ENCODE data around the gene ARL2.
"Not testable (repeated sequence)": the region's sequence is repeated elsewhere in the genome, so short reads cannot be mapped to it uniquely, and the experiment has no call there.

Gene ARL2

DNA sequence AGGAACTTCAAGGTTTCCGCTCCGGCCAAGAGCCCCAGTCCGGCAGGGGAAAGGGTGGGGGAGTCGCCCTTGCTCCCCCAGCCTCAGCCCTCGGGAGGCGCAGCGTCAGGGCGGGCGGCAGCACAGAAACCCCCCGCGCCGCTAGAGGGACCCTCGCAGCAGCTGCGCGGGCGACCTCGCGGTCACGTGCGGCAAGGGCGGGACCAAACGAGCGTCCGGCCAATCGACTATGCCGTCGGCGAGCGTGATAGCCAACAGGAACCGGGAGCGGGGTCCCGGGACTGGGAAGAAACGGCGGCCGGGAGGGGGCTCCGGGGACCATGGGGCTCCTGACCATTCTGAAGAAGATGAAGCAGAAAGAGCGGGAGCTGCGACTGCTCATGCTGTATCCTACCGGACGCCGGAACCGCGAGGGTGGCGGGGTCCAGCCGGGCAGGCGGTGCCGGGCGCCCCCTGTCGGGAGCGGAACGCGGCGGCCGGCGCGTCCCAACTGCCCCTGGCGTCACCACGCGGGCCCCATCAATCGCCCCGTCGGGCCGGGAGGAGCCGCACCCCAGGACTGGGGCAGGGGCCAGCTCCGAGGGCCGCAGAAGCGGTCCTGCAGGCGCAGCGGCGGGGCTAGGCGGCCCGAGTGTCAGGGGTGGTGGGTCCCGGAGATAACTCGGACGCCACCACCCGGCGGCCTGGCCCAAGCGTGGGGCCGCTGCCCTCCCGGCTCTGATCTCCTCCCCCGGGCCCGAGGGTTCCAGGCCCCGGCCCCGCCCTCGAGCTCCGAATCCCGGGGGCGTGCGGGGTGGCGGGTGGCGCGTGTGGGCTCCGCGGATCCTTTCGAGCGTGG lies at the start of gene ARL2:
Gene ARL2, plus strand, starts transcription at position 273 of the 838 bp plus-strand sequence. Its CDS starts 48 bp downstream, at position 321.
- DNase-seq (peak; percentile 89), ATAC-seq (replicated peaks) (peak; percentile 78 to 81)
- Mint-ChIP-seq H3K27ac (peak within 1 kb of the TSS; percentile 99), H3K9me3 (peaks cover 0 to 2% of the 10 kb centered on the region in 2 donors), H3K27me3 (no peaks in the 10 kb centered on the region), H3K4me1 (peaks cover 26 to 38% of the 10 kb centered on the region in 2 donors), H3K4me3 (peak within 1 kb of the TSS; percentile 88 to 94), H3K36me3 (peaks cover 14 to 18% of the 10 kb centered on the region in 2 donors)

DNA sequence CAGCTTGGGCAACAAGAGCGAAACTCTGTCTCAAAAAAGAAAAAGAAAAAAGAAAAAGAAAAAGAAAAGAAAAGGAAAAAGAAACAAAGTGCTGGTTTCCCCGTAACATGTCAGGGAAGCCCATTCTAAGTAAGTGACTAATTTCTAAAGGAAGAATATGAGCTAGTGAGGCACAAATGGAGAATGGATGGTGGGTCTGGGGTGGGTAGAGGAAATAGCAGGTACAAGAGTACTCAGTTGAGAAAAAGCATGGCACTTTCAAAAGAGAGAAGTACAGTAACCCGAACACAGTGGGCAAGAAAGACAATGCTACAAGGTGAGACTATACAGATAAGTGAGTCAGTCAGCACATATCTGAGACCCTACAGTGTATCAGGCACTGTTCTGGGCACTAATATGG lies 46.6 kb upstream of the ARL2 start:
- Mint-ChIP-seq H3K4me3 (no peak overlapping the region), H3K27me3 (no peaks in the 10 kb centered on the region), H3K9me3 (no peaks in the 10 kb centered on the region), H3K27ac (no peak overlapping the region), H3K4me1 (peaks cover 8 to 10% of the 10 kb centered on the region in 2 donors), H3K36me3 (no peaks in the 10 kb centered on the region)
- no peak for ATAC-seq (replicated peaks)
- no peak for DNase-seq

DNA sequence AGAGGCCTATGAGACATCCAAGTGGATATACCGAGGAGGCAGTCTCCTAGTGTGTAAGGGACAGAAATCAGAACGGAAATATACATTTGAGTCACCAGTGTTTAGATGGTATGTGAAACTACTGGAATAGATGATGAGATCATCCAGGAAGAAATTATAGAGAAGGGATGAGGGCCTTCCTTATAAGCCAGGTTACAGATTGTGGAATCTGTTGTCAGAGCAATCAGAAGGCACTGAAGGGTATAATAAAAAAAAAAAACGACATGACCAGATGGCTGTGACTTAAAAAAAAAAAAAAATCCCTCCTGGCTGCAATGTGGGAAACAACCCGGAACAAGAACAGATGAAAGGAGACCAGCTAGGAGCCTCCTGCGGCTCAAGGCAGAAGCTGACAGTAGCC lies 44.8 kb upstream of the ARL2 start:
- H3K4me1 Mint-ChIP-seq: peaks cover 11 to 16% of the 10 kb centered on the region in 2 donors
- H3K27me3 Mint-ChIP-seq: no peaks in the 10 kb centered on the region
- H3K9me3 Mint-ChIP-seq: no peaks in the 10 kb centered on the region
- H3K27ac Mint-ChIP-seq: no peak overlapping the region
- H3K36me3 Mint-ChIP-seq: no peaks in the 10 kb centered on the region
- no peak for DNase-seq
- H3K4me3 Mint-ChIP-seq: no peak overlapping the region
- ATAC-seq (replicated peaks): no peak

DNA sequence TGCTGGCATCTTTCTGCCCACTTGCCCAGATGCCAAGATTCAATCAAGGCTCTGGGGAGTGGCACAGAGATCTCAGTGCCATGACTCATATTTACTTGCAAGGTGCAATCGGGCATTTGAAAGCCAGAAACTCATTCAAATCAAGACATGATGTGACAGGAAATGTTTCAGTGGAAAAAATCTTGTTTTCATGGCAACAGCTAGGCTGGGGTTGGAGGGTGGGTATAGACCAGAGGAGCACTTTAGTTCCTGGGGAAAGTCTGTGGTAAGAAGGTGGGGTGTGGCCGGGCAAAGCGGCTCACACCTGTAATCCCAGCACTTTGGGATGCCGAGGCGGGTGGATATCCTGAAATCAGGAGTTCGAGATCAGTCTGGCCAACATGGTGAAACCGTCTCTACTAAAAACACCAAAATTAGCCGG lies 43.2 kb upstream of the ARL2 start:
- peaks cover 13 to 24% of the 10 kb centered on the region in 2 donors for H3K4me1 Mint-ChIP-seq
- H3K9me3 Mint-ChIP-seq: no peaks in the 10 kb centered on the region
- H3K27ac Mint-ChIP-seq: peak overlapping the region; percentile 65
- DNase-seq: peak; percentile 8
- H3K36me3 Mint-ChIP-seq: no peaks in the 10 kb centered on the region
- peak; percentile 46 to 71 for ATAC-seq (replicated peaks)
- peak overlapping the region; percentile 64 to 79 for H3K4me3 Mint-ChIP-seq
- H3K27me3 Mint-ChIP-seq: no peaks in the 10 kb centered on the region

DNA sequence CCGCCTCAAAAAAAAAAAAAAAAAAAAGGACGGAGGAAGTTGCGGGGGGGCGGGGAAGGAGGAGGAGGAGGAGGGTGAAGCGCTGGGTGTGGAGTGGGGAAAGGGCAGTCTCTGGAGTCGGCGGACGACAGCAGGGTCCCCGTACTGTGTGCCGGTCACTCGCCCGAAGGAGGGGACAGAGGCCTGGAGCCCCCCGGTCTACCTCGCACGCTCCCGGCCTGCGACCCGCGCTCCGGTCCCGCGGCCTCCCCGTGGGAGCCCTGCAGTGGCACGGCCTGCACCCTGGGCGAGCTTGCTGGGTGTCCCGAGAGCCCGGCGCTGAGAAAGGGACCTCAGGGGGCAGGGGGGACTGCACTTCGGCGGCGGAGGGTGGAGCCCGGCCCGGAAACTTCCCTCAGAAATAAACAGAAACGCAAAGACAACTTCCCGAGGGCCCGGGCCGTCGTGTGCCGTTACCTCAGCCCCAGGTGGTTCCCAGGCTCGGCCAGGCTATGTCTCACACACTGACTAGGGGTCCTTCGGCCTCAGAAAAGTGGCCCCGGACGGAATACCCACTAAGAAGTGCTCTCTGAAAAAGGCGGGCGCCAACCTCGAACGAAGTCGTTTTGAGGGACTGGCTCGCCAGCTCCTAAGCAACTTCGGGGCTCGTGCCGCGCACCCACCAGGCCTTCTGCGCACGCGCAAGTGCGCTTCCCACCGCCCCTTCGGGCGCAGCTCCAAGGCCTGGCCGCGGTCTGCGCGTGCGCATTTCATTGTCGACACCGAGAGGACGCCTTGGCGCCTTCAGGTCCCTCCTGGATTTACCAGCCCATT lies 42.3 kb upstream of the ARL2 start, which contains the start of gene MAJIN:
Gene MAJIN, minus strand, starts transcription at position 688 of the 813 bp plus-strand sequence. CDS start 12,703 bp downstream, outside the sequence.
- Mint-ChIP-seq H3K9me3 (no peaks in the 10 kb centered on the region), H3K36me3 (no peaks in the 10 kb centered on the region), H3K27ac (peak within 1 kb of the TSS; percentile 65), H3K27me3 (no peaks in the 10 kb centered on the region), H3K4me1 (peaks cover 13 to 24% of the 10 kb centered on the region in 2 donors), H3K4me3 (peak within 1 kb of the TSS; percentile 73 to 79)
- peak; percentile 71 to 83 for ATAC-seq (replicated peaks)
- DNase-seq: peak; percentile 80

DNA sequence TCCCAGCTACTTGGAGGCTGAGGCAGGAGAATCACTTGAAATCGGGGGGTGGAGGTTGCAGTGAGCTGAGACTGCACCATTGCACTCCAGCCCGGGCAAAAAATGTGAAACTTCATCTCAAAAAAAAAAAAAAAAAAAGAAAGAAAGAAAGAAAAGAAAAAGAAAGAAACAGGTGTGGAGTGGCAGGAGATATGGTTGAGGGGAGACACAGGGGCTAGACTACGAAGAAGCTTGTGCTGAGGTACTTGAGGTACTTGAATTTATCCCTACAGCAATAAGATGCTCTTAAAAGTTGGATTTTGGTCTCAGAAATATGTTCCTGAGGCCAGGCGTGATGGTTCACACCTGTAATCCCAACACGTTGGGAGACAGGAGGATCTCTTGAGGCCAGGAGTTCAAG lies 39.8 kb upstream of the ARL2 start:
- ATAC-seq (replicated peaks) (no peak), DNase-seq (no peak)
- Mint-ChIP-seq H3K4me3 (no peak overlapping the region), H3K36me3 (no peaks in the 10 kb centered on the region), H3K27ac (no peak overlapping the region), H3K27me3 (no peaks in the 10 kb centered on the region), H3K9me3 (peaks cover 0 to 2% of the 10 kb centered on the region in 2 donors), H3K4me1 (peaks cover 13 to 24% of the 10 kb centered on the region in 2 donors)

DNA sequence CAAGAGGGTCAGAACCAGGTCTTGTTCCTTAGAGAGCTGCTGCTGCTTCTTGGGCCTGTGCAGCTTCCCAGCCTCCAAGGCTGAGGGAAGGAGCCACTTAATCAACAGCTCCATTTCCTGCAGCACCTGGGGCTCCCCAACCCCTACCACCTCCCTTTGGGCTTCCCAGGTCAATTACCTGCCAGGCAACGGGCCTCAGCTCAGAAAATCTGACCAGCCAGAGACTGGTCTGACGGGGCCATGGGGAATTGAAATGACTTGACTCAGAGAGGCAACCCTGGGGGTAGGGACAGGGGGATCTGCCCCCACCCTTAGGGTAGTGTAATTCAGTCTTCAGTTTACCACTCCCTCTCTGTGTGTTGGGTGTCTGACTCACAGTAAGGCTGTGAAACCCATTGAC lies 37.3 kb upstream of the ARL2 start:
- Mint-ChIP-seq H3K27me3 (no peaks in the 10 kb centered on the region), H3K9me3 (peaks cover 0 to 2% of the 10 kb centered on the region in 2 donors), H3K27ac (no peak overlapping the region), H3K4me3 (no peak overlapping the region), H3K4me1 (peaks cover 8 to 14% of the 10 kb centered on the region in 2 donors), H3K36me3 (no peaks in the 10 kb centered on the region)
- DNase-seq (no peak), ATAC-seq (replicated peaks) (no peak)

DNA sequence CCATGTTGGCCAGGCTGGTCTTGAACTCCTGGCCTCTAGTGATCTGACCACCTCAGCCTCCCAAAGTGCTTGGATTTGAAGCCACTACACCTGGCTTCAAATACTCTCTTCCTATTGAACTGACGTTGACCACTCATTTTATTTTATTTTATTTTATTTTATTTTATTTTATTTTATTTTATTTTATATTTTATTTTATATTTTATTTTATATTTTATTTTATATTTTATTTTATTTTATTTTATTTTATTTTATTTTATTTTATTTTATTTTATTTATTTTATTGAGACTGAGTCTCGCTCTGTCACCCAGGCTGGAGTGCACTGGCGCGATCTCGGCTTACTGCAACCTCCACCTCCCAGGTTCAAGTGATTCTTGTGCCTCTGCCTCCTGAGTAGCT lies 30.6 kb upstream of the ARL2 start:
- not testable (repeated sequence) for H3K36me3 Mint-ChIP-seq; H3K9me3 Mint-ChIP-seq; ATAC-seq (replicated peaks); H3K4me3 Mint-ChIP-seq; H3K27me3 Mint-ChIP-seq; H3K27ac Mint-ChIP-seq; DNase-seq
- H3K4me1 Mint-ChIP-seq: peaks cover 17 to 36% of the 10 kb centered on the region in 2 donors

DNA sequence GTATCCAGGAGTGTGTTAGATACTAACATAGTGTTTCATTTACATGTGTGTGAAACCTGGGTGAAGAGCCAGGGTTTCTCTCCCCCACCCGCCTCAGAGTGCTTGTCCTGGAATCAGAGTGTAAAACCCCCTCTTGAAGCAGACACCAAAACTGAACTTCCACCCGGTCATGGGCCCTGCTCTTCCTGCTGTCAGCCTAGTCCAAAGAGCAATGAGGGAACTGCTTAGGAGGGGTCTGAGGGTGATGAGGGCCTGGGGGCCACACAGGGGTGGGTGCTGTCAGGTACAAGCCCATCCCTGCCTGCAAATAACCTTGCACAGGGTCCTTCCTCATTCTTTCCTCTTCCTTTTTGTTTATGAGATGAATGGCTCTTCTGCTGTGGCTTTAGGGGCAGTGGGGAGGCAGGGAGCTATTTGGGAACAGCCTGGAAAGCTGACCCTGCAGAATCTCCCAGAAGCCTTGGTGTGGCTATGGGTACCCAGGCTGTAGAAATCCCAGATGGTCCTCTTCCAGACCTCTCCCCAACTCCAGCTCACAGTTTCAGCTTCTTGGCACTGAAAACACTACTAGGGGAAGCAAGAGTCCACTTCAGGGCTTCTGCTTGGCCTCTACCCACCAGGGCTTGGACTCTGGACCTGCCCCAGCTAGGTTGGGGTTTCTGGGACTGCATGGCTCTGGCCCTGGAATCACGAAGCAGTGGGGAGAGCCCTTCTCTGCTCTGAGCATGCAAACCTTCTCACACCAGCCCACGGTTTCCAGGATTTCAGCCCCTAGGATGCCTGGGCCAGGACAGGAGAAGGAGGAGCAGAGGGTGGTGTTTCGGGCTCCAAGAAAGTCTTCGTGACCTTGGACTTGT lies 25.7 kb upstream of the ARL2 start:
- ATAC-seq (replicated peaks): no peak
- H3K36me3 Mint-ChIP-seq: no peaks in the 10 kb centered on the region
- peaks cover 42 to 72% of the 10 kb centered on the region in 2 donors for H3K4me1 Mint-ChIP-seq
- H3K27ac Mint-ChIP-seq: no peak overlapping the region
- no peaks in the 10 kb centered on the region for H3K27me3 Mint-ChIP-seq
- no peak overlapping the region for H3K4me3 Mint-ChIP-seq
- no peak for DNase-seq
- peaks cover 0 to 4% of the 10 kb centered on the region in 2 donors for H3K9me3 Mint-ChIP-seq

DNA sequence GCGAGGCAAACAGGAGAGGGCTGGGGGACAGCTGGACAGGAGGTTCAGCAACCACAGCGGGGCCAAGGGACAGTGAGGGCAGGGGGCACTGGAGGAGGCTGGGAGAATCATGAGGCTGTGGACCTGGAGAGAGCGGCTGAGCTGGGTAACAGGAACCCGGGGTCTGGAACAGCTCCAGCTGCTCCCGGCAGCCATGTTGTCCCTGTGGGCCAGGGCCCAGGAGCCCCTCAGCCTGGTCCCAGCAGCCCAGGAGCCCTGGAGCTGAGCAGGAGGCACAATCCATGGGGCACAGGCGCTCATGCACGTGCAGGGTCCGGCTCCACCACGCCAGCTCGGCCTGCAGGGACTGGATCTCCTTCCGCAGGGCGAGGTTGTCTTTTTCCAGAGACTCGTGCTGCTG lies 24.5 kb upstream of the ARL2 start:
- ATAC-seq (replicated peaks) (no peak), DNase-seq (no peak)
- Mint-ChIP-seq H3K27me3 (no peaks in the 10 kb centered on the region), H3K36me3 (no peaks in the 10 kb centered on the region), H3K4me3 (peak overlapping the region in 1 of 2 donors; percentile 6), H3K4me1 (peaks cover 41 to 64% of the 10 kb centered on the region in 2 donors), H3K9me3 (peaks cover 0 to 4% of the 10 kb centered on the region in 2 donors), H3K27ac (no peak overlapping the region)

DNA sequence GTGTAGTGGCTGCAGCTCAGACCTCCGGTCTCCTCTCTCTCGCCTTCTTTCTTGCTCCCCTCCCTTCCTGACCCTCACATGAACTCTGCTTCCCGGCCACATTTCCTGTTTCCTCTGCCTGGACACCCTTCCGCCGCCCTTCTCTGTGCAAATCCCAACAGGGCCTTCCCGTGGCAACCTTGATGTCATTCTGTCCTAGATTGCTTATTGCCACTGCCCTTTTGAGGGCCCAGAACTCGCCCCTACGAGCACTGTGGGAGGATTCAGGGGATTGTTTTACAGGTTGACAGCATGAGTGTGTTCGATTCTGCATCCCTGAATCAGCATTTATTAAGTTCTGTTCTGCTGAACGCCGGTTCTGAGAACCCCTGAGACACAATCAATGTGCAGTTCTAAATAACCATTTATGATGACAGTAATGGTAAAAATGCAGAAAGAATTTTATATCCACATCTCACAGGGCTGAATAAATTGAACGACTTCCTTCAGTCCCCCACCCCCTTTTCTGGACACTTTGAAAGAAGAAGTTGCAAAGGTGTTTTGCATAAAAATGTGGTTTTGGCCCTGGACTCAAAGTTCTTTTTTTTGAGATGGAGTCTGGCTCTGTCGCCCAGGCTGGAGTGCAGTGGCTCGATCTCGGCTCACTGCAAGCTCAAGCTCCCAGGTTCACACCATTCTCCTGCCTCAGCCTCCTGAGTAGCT lies 23.6 kb upstream of the ARL2 start:
- peak; percentile 62 to 63 for ATAC-seq (replicated peaks)
- DNase-seq: no peak
- Mint-ChIP-seq H3K9me3 (no peaks in the 10 kb centered on the region), H3K4me1 (peaks cover 36 to 55% of the 10 kb centered on the region in 2 donors), H3K36me3 (no peaks in the 10 kb centered on the region), H3K27ac (peak overlapping the region; percentile 15), H3K27me3 (no peaks in the 10 kb centered on the region), H3K4me3 (no peak overlapping the region)

DNA sequence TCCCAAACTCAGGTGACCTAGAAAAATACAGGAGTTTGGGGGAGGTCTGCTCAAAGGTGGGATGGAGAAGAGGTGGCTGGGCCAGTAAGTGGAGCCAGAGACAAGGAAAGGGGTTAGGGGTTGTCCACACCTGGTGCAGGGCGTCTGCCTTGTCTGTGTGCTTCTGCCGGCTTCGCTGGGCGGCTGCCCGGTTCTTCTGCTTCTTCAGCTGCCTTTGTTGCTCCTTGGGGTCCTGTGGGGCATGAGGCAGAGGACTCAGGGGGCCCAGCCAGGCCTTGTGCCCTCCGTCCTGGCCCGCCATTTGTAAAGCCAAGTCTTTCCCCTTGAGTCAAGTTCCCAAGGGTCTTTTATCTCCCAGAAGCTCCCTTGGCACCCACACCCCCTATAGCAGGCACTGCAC lies 19.6 kb upstream of the ARL2 start:
- H3K27me3 Mint-ChIP-seq: no peaks in the 10 kb centered on the region
- ATAC-seq (replicated peaks) (no peak), DNase-seq (no peak)
- H3K9me3 Mint-ChIP-seq: no peaks in the 10 kb centered on the region
- no peak overlapping the region for H3K4me3 Mint-ChIP-seq
- peaks cover 43 to 59% of the 10 kb centered on the region in 2 donors for H3K4me1 Mint-ChIP-seq
- no peak overlapping the region for H3K27ac Mint-ChIP-seq
- no peaks in the 10 kb centered on the region for H3K36me3 Mint-ChIP-seq

DNA sequence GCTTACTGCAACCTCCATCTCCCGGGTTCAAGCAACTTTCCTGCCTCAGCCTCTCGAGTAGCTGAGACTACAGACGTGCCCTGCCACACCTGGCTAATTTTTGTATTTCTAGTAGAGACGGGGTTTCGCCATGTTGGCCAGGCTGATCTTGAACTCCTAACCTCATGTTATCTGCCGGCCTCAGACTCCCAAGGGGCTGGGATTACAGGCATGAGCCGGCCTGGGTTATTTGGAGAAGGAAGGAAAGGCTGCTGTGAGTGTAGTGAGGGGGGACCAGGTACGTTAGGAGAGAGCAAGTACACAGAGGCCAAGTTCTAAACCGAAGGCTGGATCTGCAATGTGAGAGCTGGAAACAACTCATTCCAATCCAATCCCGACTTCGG lies 17.6 kb upstream of the ARL2 start:
- ATAC-seq (replicated peaks): peak in 1 of 2 donors; percentile 10
- Mint-ChIP-seq H3K4me1 (peaks cover 33 to 39% of the 10 kb centered on the region in 2 donors), H3K9me3 (no peaks in the 10 kb centered on the region), H3K27ac (no peak overlapping the region), H3K36me3 (no peaks in the 10 kb centered on the region), H3K4me3 (peak overlapping the region; percentile 74), H3K27me3 (no peaks in the 10 kb centered on the region)
- DNase-seq: no peak
